Endothelial cell (in vitro differentiated cells): ENCODE data around the gene SLC26A4. TPM values are rescaled to one million over a fixed set of nuclear protein-coding genes. Genes with fewer than 3 reads are reported as not detected.

ENCODE experiments used
- DNase-seq: peaks from one replicate; pipeline ENCODE4 v3.0.0; 2021; ENCODE audit warnings: low spot score
- H3K27ac Mint-ChIP-seq: one replicate; pipeline ENCODE4 v1.8.0; 2021; ENCODE audit warnings: mixed read lengths, inconsistent platforms; ENCODE audit not compliant: unreplicated experiment
- H3K27me3 Mint-ChIP-seq: one replicate; pipeline ENCODE4 v1.8.0; 2021; ENCODE audit warnings: mild to moderate bottlenecking, moderate library complexity, mixed read lengths, inconsistent platforms; ENCODE audit not compliant: unreplicated experiment
- H3K36me3 Mint-ChIP-seq: one replicate; pipeline ENCODE4 v1.8.0; 2021; ENCODE audit warnings: mild to moderate bottlenecking, low read depth, mixed read lengths, inconsistent platforms; ENCODE audit not compliant: unreplicated experiment
- H3K4me1 Mint-ChIP-seq: one replicate; pipeline ENCODE4 v1.8.0; 2021; ENCODE audit warnings: mild to moderate bottlenecking, mixed read lengths, inconsistent platforms; ENCODE audit not compliant: unreplicated experiment
- H3K4me3 Mint-ChIP-seq: one replicate; pipeline ENCODE4 v1.8.0; 2021; ENCODE audit warnings: mild to moderate bottlenecking, mixed read lengths, inconsistent platforms; ENCODE audit not compliant: unreplicated experiment
- H3K9me3 Mint-ChIP-seq: one replicate; pipeline ENCODE4 v1.8.0; 2021; ENCODE audit warnings: mixed read lengths, inconsistent platforms; ENCODE audit not compliant: unreplicated experiment
- total RNA-seq: library from RNA; stranded (reverse); fragmentation: NEBNext Ultra II Directional; extraction: Animal tissue kit (Norgen Biotek cat#: 25700); gene quantifications from one replicate; pipeline ENCODE4 v1.2.1, GENCODE V29; 2021; ENCODE audit not compliant: unreplicated experiment
- TF ChIP-seq, protein P1 (sequence below): fragments of 200-600 bp; sonication (generic); IDR thresholded peaks from one replicate; pipeline ENCODE4 v1.5.0; 2021; ENCODE audit warnings: antibody characterized with exemption; ENCODE audit not compliant: unreplicated experiment

The SLC26A4 gene
- total RNA-seq, 1 donor from 2014 or later, result 0.67 TPM

DNA sequence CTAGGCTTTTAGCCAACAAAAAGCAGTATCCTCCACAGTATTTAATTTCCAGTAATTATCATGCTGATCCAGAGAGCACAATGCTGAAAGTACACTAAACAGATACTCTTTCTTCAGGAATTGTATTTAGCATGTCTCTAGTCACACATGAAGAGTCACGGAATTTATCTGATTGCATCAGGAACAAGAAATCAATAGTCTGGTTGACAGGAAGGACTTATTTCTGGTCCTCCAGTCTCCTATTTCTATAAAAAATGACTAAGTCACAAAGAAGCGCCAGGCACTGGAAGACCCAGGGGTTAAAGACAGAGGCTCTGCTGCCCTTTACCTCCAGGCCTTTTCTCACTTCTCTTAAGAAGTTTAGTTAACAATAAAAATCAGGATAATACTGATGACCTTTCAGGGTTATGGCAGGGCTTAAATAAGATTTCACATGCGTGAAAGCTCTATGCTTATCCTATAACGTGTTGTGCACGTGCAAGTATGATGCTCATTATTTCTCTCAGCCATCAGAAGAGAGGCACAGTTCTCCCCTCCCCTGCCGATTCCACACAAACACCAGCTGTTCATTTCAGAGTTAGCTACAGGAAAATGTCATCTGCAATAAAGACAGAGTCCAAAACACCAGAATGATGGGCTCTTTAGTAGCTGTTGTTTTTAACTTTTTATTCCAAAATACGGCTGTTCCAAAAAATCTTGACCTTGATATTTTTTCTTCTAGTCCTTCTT, 36.9 kb downstream of the SLC26A4 start:
- H3K4me3 Mint-ChIP-seq, result no peak overlapping the region
- no peaks in the 10 kb centered on the region for H3K36me3 Mint-ChIP-seq
- peaks cover 4% of the 10 kb centered on the region for H3K27me3 Mint-ChIP-seq

DNA sequence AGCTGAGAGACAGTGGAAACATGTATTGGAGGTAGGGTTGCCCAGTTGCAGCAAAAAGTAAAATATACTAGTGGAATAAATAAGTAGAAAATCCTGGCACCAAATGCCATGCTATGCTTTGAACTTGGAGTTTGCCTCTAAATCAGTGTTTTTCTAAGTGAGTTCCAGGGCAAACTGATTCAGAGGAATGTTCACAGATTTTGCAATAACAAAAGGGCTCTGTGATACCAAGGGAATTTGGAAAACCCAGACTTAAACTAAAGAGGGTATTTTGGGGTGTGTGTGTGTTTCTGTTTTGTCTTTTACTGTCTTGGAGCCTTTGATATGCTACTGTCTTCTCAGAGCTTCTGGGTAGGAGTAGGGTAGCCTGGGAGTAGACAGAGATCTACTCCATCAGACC, 39.9 kb downstream of the SLC26A4 start:
- peaks cover 4% of the 10 kb centered on the region for H3K4me1 Mint-ChIP-seq
- H3K9me3 Mint-ChIP-seq, result no peaks in the 10 kb centered on the region
- DNase-seq, result no peak
- H3K27ac Mint-ChIP-seq, result no peak overlapping the region
- H3K27me3 Mint-ChIP-seq, result no peaks in the 10 kb centered on the region
- H3K36me3 Mint-ChIP-seq, result no peaks in the 10 kb centered on the region
- H3K4me3 Mint-ChIP-seq, result no peak overlapping the region
- TF ChIP-seq, protein P1, sequence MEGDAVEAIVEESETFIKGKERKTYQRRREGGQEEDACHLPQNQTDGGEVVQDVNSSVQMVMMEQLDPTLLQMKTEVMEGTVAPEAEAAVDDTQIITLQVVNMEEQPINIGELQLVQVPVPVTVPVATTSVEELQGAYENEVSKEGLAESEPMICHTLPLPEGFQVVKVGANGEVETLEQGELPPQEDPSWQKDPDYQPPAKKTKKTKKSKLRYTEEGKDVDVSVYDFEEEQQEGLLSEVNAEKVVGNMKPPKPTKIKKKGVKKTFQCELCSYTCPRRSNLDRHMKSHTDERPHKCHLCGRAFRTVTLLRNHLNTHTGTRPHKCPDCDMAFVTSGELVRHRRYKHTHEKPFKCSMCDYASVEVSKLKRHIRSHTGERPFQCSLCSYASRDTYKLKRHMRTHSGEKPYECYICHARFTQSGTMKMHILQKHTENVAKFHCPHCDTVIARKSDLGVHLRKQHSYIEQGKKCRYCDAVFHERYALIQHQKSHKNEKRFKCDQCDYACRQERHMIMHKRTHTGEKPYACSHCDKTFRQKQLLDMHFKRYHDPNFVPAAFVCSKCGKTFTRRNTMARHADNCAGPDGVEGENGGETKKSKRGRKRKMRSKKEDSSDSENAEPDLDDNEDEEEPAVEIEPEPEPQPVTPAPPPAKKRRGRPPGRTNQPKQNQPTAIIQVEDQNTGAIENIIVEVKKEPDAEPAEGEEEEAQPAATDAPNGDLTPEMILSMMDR, result no peak

More for the DNA sequence above, 36.9 kb downstream of the SLC26A4 start:
- Mint-ChIP-seq H3K4me1 (peaks cover 30% of the 10 kb centered on the region), H3K9me3 (no peaks in the 10 kb centered on the region), H3K27ac (no peak overlapping the region)
- TF ChIP-seq, protein P1, result no peak
- no peak for DNase-seq

DNA sequence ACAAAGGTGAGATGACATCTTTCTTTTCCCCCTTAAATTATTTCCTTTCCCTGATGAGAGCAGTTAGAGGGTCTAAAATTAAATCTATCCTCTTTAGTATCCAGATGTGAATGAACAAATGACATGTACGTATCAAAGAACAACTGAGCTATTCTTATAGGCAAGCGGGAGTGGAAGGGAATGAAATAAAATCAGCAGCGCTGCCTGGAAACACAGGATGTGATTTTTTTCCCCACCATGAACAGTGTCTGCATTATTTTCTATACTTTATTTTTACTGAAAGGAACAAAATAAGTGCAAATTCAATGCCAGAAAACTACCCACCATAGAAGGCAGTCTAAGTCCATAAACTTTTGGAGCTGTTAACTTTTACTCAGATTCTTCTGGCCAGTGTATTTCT, 40.6 kb downstream of the SLC26A4 start:
- H3K27me3 Mint-ChIP-seq, result no peaks in the 10 kb centered on the region
- no peaks in the 10 kb centered on the region for H3K36me3 Mint-ChIP-seq
- peaks cover 4% of the 10 kb centered on the region for H3K4me1 Mint-ChIP-seq
- H3K4me3 Mint-ChIP-seq, result no peak overlapping the region
- no peak overlapping the region for H3K27ac Mint-ChIP-seq
- TF ChIP-seq, protein P1, result no peak
- no peaks in the 10 kb centered on the region for H3K9me3 Mint-ChIP-seq
- no peak for DNase-seq

DNA sequence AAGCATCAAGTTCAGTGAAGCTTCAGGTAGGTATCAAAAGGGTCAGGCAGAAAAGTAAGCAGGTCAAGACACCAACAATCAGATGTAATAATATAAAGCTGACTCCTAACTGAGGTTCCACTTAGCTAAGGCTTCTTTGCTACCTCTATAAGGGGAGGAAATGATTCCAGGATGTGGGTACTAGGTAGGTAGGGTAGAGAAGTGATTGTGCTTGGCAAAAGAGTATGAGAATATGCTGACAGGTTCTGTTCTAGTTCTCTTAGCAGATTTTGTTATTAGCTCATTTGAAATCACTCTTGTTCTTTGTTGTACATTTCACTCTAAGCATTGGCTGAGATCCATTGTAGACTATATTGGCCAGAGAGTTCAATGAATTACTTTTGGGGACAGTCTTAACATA, 42.6 kb downstream of the SLC26A4 start:
- TF ChIP-seq, protein P1, result no peak
- H3K27me3 Mint-ChIP-seq, result no peaks in the 10 kb centered on the region

DNA sequence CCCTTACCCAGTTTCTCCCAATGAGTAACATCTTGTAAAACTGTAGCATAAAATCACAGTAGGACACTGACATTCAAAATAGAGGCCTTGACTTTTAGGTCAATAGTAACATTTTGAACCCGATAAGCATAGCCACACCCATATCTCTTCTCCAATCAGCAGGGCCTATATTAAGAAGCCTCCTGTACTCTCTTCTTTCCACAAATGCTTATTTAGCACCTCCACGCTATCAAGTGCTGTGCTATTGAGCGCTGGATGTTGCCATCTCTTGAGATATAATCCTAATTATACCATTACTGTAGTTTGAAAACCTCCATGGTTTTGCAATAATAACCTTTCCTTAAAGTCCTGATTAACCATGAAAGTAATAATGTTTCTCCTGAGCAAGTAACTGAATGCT, 43.2 kb downstream of the SLC26A4 start:
- TF ChIP-seq, protein P1, result no peak
- Mint-ChIP-seq H3K36me3 (no peaks in the 10 kb centered on the region), H3K27ac (no peak overlapping the region), H3K27me3 (no peaks in the 10 kb centered on the region), H3K4me1 (peaks cover 7% of the 10 kb centered on the region), H3K4me3 (no peak overlapping the region), H3K9me3 (no peaks in the 10 kb centered on the region)
- no peak for DNase-seq

More for the DNA sequence above, 42.6 kb downstream of the SLC26A4 start:
- no peaks in the 10 kb centered on the region for H3K36me3 Mint-ChIP-seq
- H3K4me3 Mint-ChIP-seq, result no peak overlapping the region
- H3K9me3 Mint-ChIP-seq, result no peaks in the 10 kb centered on the region
- no peak overlapping the region for H3K27ac Mint-ChIP-seq
- no peak for DNase-seq
- peaks cover 4% of the 10 kb centered on the region for H3K4me1 Mint-ChIP-seq
